ENCODE results near the gene UGT1A5.

DNA sequence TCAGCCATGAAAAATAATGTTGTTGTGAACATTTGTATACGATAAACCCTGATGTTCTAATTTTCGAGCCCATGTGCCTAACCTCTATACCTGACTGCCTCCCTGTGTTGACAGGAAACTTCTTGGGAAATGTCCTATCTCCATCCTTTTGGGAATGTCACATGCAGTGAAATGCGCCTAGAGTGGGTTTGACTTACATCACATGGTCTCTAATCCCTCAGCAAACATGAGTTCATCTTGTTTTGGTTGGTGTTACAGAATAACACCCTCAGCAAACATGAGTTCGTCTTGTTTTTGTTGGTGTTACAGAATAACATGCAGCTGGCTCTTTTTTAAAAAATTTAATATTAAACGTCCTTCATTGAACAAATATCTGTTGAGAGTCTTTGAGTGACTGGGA lies 24.4 kb upstream of the UGT1A5 start:
- TF ChIP-seq CTCF (IDR thresholded peaks at IDR 0.05) (no peak), POLR2A (IDR thresholded peaks at IDR 0.05) (no peak)
